ENCODE measurements around the gene BCL11B. TPM values are rescaled to one million over a fixed set of nuclear protein-coding genes. Genes with fewer than 3 reads are reported as not detected.

BCL11B gene
- total RNA-seq, 4 donors from 2014 or later, result 0.68 to 1.5 (median 0.85) TPM

DNA sequence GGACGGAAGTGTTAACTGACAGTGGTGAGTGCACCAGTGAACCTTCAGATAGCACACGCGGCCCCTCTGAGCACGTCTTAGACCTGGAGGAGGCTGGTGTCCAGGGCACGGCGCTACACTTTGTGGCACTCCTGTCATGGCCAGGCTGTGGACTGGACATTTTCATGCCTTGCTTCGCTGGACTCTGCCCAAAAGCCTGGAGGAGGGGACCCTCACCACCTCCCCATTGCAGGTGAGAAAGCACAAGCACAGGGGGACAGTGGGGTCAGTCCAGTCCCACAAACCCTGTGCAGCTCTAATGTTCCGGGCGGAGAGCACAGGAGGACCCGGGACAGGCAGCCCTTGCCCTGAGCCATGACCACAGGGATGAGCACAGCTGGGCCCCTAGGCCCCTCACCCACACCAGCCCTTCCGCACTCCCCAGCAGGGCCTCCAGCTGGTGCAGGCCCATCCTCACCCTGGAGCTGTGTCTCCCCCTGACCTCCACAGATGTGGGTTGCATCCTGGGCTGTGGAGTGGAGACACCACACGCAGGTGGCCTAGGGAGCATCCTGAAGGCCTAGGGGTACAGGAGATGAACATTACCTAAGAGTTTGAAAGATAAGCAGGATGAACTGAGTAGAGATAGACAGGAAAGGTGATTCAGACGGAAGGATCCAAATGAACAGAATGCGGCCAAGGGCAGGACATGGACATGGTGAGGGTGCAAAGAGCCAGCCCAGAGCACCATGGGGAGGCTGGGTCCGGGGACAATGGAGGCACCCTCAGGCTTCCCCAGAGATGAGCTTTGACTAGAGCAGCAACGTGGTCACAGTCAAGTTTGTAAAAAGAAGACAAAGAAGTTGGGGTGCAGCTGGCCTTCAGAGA is 132.8 kb downstream of the BCL11B start:
- TF ChIP-seq, protein P1, sequence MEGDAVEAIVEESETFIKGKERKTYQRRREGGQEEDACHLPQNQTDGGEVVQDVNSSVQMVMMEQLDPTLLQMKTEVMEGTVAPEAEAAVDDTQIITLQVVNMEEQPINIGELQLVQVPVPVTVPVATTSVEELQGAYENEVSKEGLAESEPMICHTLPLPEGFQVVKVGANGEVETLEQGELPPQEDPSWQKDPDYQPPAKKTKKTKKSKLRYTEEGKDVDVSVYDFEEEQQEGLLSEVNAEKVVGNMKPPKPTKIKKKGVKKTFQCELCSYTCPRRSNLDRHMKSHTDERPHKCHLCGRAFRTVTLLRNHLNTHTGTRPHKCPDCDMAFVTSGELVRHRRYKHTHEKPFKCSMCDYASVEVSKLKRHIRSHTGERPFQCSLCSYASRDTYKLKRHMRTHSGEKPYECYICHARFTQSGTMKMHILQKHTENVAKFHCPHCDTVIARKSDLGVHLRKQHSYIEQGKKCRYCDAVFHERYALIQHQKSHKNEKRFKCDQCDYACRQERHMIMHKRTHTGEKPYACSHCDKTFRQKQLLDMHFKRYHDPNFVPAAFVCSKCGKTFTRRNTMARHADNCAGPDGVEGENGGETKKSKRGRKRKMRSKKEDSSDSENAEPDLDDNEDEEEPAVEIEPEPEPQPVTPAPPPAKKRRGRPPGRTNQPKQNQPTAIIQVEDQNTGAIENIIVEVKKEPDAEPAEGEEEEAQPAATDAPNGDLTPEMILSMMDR (IDR thresholded peaks at IDR 0.05; ENCODE audit: low read depth), result no peak

DNA sequence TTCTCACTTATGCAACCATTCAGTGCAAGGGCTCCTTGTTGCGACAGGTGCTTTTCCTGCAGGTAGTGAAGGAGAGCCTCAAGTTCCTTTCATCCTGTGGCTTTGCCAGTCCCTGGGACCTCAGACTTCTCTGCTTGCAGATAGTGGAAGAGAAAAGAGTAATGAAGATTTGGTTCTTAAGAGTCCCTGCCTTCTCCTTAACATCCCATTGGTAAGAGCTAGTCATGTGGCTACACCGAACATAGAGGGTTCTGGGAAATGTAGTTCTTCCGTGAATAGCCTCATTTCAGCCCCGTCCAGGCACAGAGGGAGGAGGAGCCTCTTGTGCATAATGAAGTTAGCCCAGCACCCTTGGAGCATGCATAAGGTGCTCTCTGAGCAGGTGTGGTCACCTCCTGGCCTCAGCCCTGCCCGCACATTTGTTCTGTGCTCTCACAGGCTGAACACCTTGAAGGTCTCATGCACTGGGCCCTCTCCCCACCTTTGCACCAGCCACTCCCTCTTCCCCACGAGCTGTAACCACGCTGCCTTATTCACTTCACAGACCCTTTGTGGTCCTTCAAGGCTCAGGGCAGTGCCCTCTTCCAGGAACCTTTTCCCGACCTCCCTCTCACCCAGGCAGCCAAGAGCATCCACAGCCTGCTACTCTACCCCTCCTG is 134.0 kb downstream of the BCL11B start:
- TF ChIP-seq, protein P1 (IDR thresholded peaks at IDR 0.05; ENCODE audit: low read depth), result no peak

DNA sequence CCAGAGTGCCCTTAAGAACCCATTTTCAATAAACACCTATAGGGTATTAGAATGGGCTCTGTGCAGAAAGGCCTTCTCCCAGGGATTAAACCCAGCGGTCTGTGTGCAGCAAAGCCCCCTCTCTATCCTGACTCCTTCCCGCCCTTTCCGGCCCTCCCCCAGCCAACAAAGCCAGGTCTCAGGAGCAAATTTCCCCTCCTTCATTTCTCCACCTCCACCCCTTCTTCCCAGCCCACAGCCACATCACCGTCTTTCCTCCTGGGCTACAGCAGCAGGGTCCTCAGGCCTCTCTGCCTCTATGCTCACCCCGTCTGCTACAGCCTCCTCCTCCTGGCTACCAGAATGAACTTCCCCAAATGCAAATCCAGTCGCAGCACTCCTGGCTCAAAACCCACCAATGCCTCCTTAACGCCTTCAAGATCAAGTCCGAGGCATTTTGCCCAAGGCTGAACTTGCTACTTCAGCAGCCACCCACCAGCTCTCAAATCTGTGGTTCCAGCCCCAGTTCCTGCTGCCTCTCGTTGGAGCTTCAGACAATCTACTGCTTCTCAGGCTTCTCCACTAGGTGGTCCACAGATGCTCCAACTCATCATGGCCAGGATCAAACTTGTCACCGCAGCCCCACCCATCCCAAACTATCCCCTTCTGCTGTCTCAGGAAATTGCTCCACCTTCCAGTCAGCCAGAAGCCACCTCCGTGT is 134.8 kb downstream of the BCL11B start:
- TF ChIP-seq, protein P1 (IDR thresholded peaks at IDR 0.05; ENCODE audit: low read depth), result no peak

DNA sequence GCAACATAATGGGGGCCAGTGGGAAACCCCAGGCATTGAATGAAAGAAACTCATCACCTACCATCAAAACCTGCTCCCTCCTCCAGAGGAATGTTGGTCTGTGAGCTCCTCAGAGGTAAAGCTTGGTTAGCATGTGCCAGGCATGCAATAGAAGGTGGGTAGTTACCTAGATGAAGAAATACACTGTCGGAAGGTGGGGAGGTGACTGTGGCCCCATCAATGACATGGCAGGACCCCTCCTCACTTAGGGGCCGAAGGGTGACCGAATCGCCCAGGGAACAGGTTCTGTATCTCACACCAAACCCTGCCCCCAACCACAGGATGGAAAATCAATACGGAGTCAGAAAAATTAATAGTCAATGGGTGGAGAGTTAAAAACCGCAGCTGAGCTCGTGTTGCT is 135.6 kb downstream of the BCL11B start:
- TF ChIP-seq, protein P1 (IDR thresholded peaks at IDR 0.05; ENCODE audit: low read depth), result no peak

DNA sequence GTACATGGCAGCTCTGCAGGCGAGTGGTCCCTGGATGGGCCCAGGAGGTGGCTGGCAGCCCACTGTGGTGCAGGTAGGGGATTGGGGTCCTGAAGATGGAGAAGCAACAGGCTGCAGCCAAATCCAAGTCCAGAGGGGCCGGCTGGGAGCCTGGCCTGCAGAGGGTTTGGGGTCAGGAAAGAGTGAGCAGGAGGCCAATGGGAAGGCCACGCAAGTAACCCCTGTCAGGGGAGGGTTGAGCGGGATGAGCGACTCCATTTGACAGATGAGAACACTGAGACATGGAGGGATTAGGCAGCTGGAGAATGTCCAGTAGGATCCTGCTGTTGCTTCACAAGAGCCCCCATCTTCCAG is 136.0 kb downstream of the BCL11B start:
- TF ChIP-seq, protein P1 (IDR thresholded peaks at IDR 0.05; ENCODE audit: low read depth), result no peak

DNA sequence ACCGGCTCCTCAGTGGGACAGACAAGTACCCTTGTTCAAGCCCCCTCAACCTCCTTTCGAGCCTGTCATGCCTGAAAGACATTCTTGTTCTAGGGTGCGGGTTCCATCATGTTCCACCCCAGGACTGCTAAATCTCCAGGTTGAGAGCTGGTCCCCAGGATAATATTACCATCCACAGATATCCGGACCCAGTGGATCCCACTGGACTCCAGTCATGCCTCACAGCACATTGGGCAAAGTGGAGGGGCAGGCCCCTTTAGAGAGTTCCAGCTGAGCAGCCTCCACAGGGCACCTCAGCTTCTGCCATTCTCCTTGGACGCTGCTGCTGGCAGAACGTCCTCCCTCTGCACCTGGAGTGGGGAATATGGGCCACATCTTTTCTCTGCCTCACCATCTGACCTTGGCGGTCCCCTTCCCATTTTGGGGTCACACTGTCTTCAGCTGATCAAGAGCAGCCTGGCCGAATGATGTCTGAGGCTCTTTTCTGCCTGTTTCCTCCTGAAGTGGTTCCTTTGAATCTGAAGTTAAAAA is 137.4 kb downstream of the BCL11B start:
- TF ChIP-seq, protein P1 (IDR thresholded peaks at IDR 0.05; ENCODE audit: low read depth), result no peak

All from subcutaneous adipose tissue (tissue), 4 donors.